IMR-90 (cell line): ENCODE measurements around the gene PRPF6. TPM values are rescaled to one million over a fixed set of nuclear protein-coding genes. Genes with fewer than 3 reads are reported as not detected.

ENCODE experiments used
- ATAC-seq: fragments of 200-7000 bp; cut with Tn5 transposase; 2 replicates; pipeline ENCODE4 v1.9.1; 2020; ENCODE audit warnings: low read depth, mild to moderate bottlenecking, moderate library complexity
- BruUV-seq: library from RNA; stranded (reverse); fragments of 400-500 nt; replicated peaks from 2 replicates; lab custom pipeline; 2021; lab: Mats Ljungman, UMichigan
- CTCF ChIA-PET: fragments of 300-600 bp; formaldehyde crosslinking; extraction: SDS; loops from one replicate; lab custom pipeline; 2021; ENCODE audit warnings: antibody characterized with exemption; lab: Yijun Ruan, JAX
- POLR2A ChIA-PET: fragments of 300-600 bp; sonication (Branson Sonifier 250); formaldehyde crosslinking; loops from one replicate; lab custom pipeline; 2022; ENCODE audit warnings: antibody characterized with exemption; ENCODE audit not compliant: unreplicated experiment; lab: Charles Lee
- DNase-seq: peaks from one replicate; pipeline ENCODE4 v3.0.0; 2013
- H2AFZ ChIP-seq: replicated peaks from 2 replicates; pipeline ENCODE3; 2013; ENCODE audit warnings: low read length, mild to moderate bottlenecking; ENCODE audit not compliant: poor library complexity
- H2AK5ac ChIP-seq: 2 replicates; pipeline ENCODE4 v1.6.1; 2013; ENCODE audit warnings: low read depth, low read length, inconsistent platforms
- H2AK9ac ChIP-seq: replicated peaks from 2 replicates; pipeline ENCODE3; 2013; ENCODE audit warnings: mild to moderate bottlenecking, low read depth, low read length, moderate library complexity; ENCODE audit not compliant: poor library complexity
- H2BK120ac ChIP-seq: 2 replicates; pipeline ENCODE4 v1.6.1; 2013; ENCODE audit warnings: low read depth, low read length, inconsistent platforms
- H2BK15ac ChIP-seq: 3 replicates; pipeline ENCODE4 v1.6.1; 2013; ENCODE audit warnings: low read depth, low read length, inconsistent platforms
- H2BK20ac ChIP-seq: 2 replicates; pipeline ENCODE4 v1.6.1; 2013; ENCODE audit warnings: low read depth, mild to moderate bottlenecking, inconsistent platforms, low read length, moderate library complexity
- H2BK5ac ChIP-seq: 2 replicates; pipeline ENCODE4 v1.6.1; 2013; ENCODE audit warnings: mild to moderate bottlenecking, low read depth, low read length, inconsistent platforms; ENCODE audit not compliant: poor library complexity, severe bottlenecking
- H3K14ac ChIP-seq: replicated peaks from 2 replicates; pipeline ENCODE4 v1.6.1; 2013; ENCODE audit warnings: low read depth, low read length, inconsistent platforms
- H3K18ac ChIP-seq: 2 replicates; pipeline ENCODE4 v1.6.1; 2013; ENCODE audit warnings: low read depth, low read length, control low read depth
- H3K23ac ChIP-seq: 2 replicates; pipeline ENCODE4 v1.6.1; 2013; ENCODE audit warnings: low read depth, low read length, inconsistent platforms
- H3K27ac ChIP-seq: 2 replicates; pipeline ENCODE4 v1.5.1; 2013; ENCODE audit warnings: mild to moderate bottlenecking, control low read depth, low read length; ENCODE audit not compliant: insufficient read depth
- H3K27me3 ChIP-seq: 2 replicates; pipeline ENCODE4 v1.6.1; 2013; ENCODE audit warnings: low read length; ENCODE audit not compliant: control insufficient read depth, insufficient read depth
- H3K36me3 ChIP-seq: 2 replicates; pipeline ENCODE4 v1.6.1; 2013; ENCODE audit warnings: low read length, mixed read lengths; ENCODE audit not compliant: control insufficient read depth, insufficient read depth
- H3K4ac ChIP-seq: 2 replicates; pipeline ENCODE4 v1.6.1; 2013; ENCODE audit warnings: low read depth, low read length, inconsistent platforms
- H3K4me1 ChIP-seq: 2 replicates; pipeline ENCODE4 v1.6.1; 2013; ENCODE audit warnings: low read length, mixed read lengths; ENCODE audit not compliant: control insufficient read depth, insufficient read depth
- H3K4me2 ChIP-seq: 2 replicates; pipeline ENCODE4 v1.6.1; 2013; ENCODE audit warnings: low read depth, mild to moderate bottlenecking, control low read depth, low read length, moderate library complexity
- H3K4me3 ChIP-seq: 2 replicates; pipeline ENCODE4 v1.5.1; 2013; ENCODE audit warnings: low read depth, mild to moderate bottlenecking, control low read depth, low read length, moderate library complexity; ENCODE audit not compliant: insufficient read depth
- H3K56ac ChIP-seq: 2 replicates; pipeline ENCODE4 v1.6.1; 2013; ENCODE audit warnings: low read length, inconsistent platforms; ENCODE audit not compliant: insufficient read depth; ENCODE audit errors: extremely low read depth
- H3K79me1 ChIP-seq, 2 experiments: 2 replicates each; pipeline ENCODE4 v1.6.1; 2013; ENCODE audit warnings: low read length in 2 of 2, inconsistent platforms in 1 of 2, low read depth in 1 of 2
- H3K9ac ChIP-seq: 2 replicates; pipeline ENCODE4 v1.6.1; 2013; ENCODE audit warnings: low read depth, low read length, control low read depth
- H3K9me1 ChIP-seq: 2 replicates; pipeline ENCODE4 v1.6.1; 2013; ENCODE audit warnings: low read length, inconsistent platforms; ENCODE audit not compliant: insufficient read depth
- H3K9me3 ChIP-seq: 2 replicates; pipeline ENCODE4 v1.6.1; 2013; ENCODE audit warnings: low read length; ENCODE audit not compliant: control insufficient read depth, insufficient read depth
- H4K20me1 ChIP-seq: 2 replicates; pipeline ENCODE4 v1.6.1; 2013; ENCODE audit warnings: low read length, inconsistent platforms; ENCODE audit not compliant: insufficient read depth
- H4K5ac ChIP-seq: 2 replicates; pipeline ENCODE4 v1.6.1; 2013; ENCODE audit warnings: mild to moderate bottlenecking, low read depth, low read length, control low read depth
- H4K8ac ChIP-seq, 2 experiments: 2 replicates each; pipeline ENCODE4 v1.6.1; 2013; ENCODE audit warnings: low read depth in 2 of 2, low read length in 2 of 2, control low read depth in 1 of 2, inconsistent platforms in 1 of 2
- H4K91ac ChIP-seq: 2 replicates; pipeline ENCODE4 v1.6.1; 2013; ENCODE audit warnings: low read depth, low read length, inconsistent platforms; ENCODE audit not compliant: insufficient read depth
- CEBPB ChIP-seq: IDR thresholded peaks from 2 replicates; pipeline ENCODE4 v1.6.1; 2012; ENCODE audit warnings: low read depth, low read length, improper control_type of control experiment
- FOS ChIP-seq: fragments of 150-350 bp; IDR thresholded peaks from 2 replicates; pipeline ENCODE4 v1.6.1; 2016; ENCODE audit warnings: low read depth, low read length
- MAFK ChIP-seq: IDR thresholded peaks from 2 replicates; pipeline ENCODE4 v1.6.1; 2012; ENCODE audit warnings: low read depth, low read length, improper control_type of control experiment
- POLR2A ChIP-seq: IDR thresholded peaks from 2 replicates; pipeline ENCODE4 v1.6.1; 2012; ENCODE audit warnings: mild to moderate bottlenecking, low read depth, low read length
- RFX5 ChIP-seq: IDR thresholded peaks from 2 replicates; pipeline ENCODE4 v1.8.0; 2012; ENCODE audit warnings: low read depth, mild to moderate bottlenecking, low read length, moderate library complexity
- USF2 ChIP-seq: fragments of 150-350 bp; IDR thresholded peaks from 2 replicates; pipeline ENCODE4 v1.6.1; 2017; ENCODE audit warnings: mild to moderate bottlenecking, antibody characterized with exemption, low read length, low read depth
- WGBS, 2 experiments: methylation state at CpG; one replicate each; pipeline versions ENCODE4 v1.1.5 to v1.1.7; 2013; ENCODE audit warnings: missing lambda C conversion rate in 2 of 2; ENCODE audit not compliant: insufficient read length in 1 of 2; ENCODE audit errors: extremely low coverage in 2 of 2; 5-methylcytosine and 5-hydroxymethylcytosine counted together
- dilution Hi-C: fragments of 300-500 bp; cut with HindIII; formaldehyde crosslinking; loops from one replicate; pipeline ENCODE4 v1.14.3; 2018; ENCODE audit warnings: low sequenced_read_pairs; ENCODE audit not compliant: unreplicated experiment
- in situ Hi-C: fragments of 300-500 bp; cut with MboI; formaldehyde crosslinking; loops from 3 replicates; pipeline ENCODE4 v1.14.3; 2019; ENCODE audit warnings: low sequenced_read_pairs, inconsistent platforms, mixed read lengths
- intact Hi-C: fragments of 100-400 bp; cut with micrococcal nuclease; formaldehyde crosslinking; loops from 2 replicates; pipeline ENCODE4 v1.10.0; 2022
- polyA plus RNA-seq, 3 experiments: library from polyadenylated mRNA; depleted of rRNA; stranded (reverse); fragments of >200 nt; gene quantifications; 2 replicates each; pipeline ENCODE4 v1.2.3, GENCODE V29; 2012; ENCODE audit warnings: low replicate concordance in 1 of 3
- total RNA-seq: library from RNA; depleted of rRNA; stranded (reverse); fragments of >200 nt; gene quantifications from 2 replicates; pipeline ENCODE4 v1.2.3, GENCODE V29; 2012

The PRPF6 gene
- total and polyA plus RNA-seq, 2 of the 4 experiments (the other 2 are of a cell fraction) = 43.5 to 71.3 TPM

- Histone ChIP-seq H4K8ac (no peak overlapping the region), H3K9me1 (peaks cover 9% of the 10 kb centered on the region), H2AK5ac (no peak overlapping the region), H2AFZ (no peak overlapping the region), H3K4me1 (peaks cover 2% of the 10 kb centered on the region; the same call in 1 of the 2 replicates), H3K9me3 (no peaks in the 10 kb centered on the region), H3K14ac (no peak overlapping the region), H3K27ac (no peak overlapping the region), H2BK120ac (no peak overlapping the region), H3K4me3 (no peak overlapping the region), H2AK9ac (peak overlapping the region; percentile 10), H2BK20ac (no peak overlapping the region), H3K4ac (no peak overlapping the region), H2BK5ac (no peak overlapping the region), H3K27me3 (no peaks in the 10 kb centered on the region), H3K18ac (no peak overlapping the region), H4K5ac (no peak overlapping the region), H3K9ac (no peak overlapping the region), H2BK15ac (no peak overlapping the region), H4K20me1 (peaks cover 93% of the 10 kb centered on the region), H3K56ac (no peak overlapping the region), H4K91ac (no peak overlapping the region), H3K23ac (no peak overlapping the region), H3K4me2 (no peak overlapping the region), H3K36me3 (peaks cover 52% of the 10 kb centered on the region), H3K79me1 (peaks cover 16 to 78% of the 10 kb centered on the region in 2 experiments)
- no peak for TF ChIP-seq RFX5
- TF ChIP-seq POLR2A = no peak
- TF ChIP-seq USF2 = no peak
- TF ChIP-seq FOS = no peak
- TF ChIP-seq CEBPB = no peak
- TF ChIP-seq MAFK = no peak
- POLR2A ChIA-PET = no interaction called here
- intact Hi-C loops = no loop called here
- no TSS peak for BruUV-seq
- dilution Hi-C loops = no loop called here
- in situ Hi-C loops = no loop called here
- ATAC-seq (no peak), DNase-seq (no peak)
- WGBS, 2 experiments = no CpG with 5 or more reads among the region's 3 CpGs
- CTCF ChIA-PET = no interaction called here
These were observed 37.2 kb upstream of the PRPF6 start for GRCh38 chr20:63943808-63944077.
